Nephron (organoid): Measurements from ENCODE around the gene EPB41L4B.
A peak's percentile ranks its signal among the peaks of the same experiment; 100 is the strongest.

Experiments
- H3K27ac Mint-ChIP-seq, 3 experiments: 2 replicates each; pipeline ENCODE4 v1.8.0; 2020; ENCODE audit warnings: mixed read lengths in 3 of 3, mild to moderate bottlenecking in 2 of 3, moderate library complexity in 1 of 3
- H3K27me3 Mint-ChIP-seq: 2 replicates; pipeline ENCODE4 v1.8.0; 2021; ENCODE audit warnings: low read depth, mild to moderate bottlenecking, moderate library complexity, mixed read lengths
- H3K36me3 Mint-ChIP-seq: 2 replicates; pipeline ENCODE4 v1.8.0; 2020; ENCODE audit warnings: low read depth, mixed read lengths
- H3K4me1 Mint-ChIP-seq: 2 replicates; pipeline ENCODE4 v1.8.0; 2020; ENCODE audit warnings: mixed read lengths
- H3K4me3 Mint-ChIP-seq, 3 experiments: 2 replicates each; pipeline ENCODE4 v1.8.0; 2020; ENCODE audit warnings: mild to moderate bottlenecking in 3 of 3, mixed read lengths in 3 of 3, moderate library complexity in 2 of 3
- H3K9me3 Mint-ChIP-seq: 2 replicates; pipeline ENCODE4 v1.8.0; 2020; ENCODE audit warnings: mixed read lengths
- TF ChIP-seq, protein P1 (sequence below), 3 experiments: fragments of 200-600 bp; sonication (generic); IDR thresholded peaks; one replicate each; pipeline ENCODE4 v1.5.0; 2021; ENCODE audit warnings: antibody characterized with exemption in 3 of 3; ENCODE audit not compliant: unreplicated experiment in 3 of 3

EPB41L4B gene

DNA sequence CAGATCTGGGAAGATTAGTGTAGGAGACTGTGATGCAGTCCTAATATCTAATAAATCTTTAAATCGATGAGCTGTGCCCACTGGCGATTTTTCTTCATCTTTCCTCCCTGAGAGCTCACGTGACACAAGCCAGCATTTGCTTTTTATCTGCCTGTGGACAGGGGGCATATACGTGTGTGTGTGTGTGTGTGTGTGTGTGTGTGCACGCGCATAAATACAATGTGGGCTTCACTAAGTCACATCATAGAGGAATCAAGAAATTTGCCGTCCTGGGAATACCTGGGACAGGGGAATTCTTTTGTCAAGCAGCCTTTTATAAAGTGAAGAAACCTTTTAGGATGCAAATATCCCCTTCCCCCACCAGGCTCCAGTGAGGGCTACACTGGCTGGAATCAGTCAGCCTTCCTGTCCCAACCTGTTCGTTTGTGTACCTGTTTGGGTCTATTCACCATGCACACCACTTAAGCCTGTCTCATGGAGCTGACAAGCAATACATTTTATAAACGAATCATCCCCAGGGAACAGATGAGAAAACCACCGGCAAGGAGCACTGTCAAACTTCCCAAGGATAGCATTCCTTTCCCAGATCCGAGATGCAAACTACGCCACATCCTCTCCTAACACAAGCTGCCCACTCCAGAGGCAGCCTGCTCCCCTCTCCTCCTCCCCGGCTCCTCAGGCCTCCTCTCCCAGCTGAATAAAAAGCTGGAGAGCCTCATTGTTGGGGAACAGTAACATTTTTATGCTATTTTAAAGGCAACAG lies 2.7 kb downstream of the EPB41L4B start:
- peak overlapping the region; percentile 70 to 81 (median 78) for H3K4me3 Mint-ChIP-seq
- no peaks in the 10 kb centered on the region for H3K9me3 Mint-ChIP-seq
- TF ChIP-seq, protein P1, sequence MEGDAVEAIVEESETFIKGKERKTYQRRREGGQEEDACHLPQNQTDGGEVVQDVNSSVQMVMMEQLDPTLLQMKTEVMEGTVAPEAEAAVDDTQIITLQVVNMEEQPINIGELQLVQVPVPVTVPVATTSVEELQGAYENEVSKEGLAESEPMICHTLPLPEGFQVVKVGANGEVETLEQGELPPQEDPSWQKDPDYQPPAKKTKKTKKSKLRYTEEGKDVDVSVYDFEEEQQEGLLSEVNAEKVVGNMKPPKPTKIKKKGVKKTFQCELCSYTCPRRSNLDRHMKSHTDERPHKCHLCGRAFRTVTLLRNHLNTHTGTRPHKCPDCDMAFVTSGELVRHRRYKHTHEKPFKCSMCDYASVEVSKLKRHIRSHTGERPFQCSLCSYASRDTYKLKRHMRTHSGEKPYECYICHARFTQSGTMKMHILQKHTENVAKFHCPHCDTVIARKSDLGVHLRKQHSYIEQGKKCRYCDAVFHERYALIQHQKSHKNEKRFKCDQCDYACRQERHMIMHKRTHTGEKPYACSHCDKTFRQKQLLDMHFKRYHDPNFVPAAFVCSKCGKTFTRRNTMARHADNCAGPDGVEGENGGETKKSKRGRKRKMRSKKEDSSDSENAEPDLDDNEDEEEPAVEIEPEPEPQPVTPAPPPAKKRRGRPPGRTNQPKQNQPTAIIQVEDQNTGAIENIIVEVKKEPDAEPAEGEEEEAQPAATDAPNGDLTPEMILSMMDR (IDR thresholded peaks at IDR 0.05; ENCODE audit: unreplicated experiment in 3 of 3), result no peak
- peaks cover 73% of the 10 kb centered on the region for H3K27me3 Mint-ChIP-seq
- H3K27ac Mint-ChIP-seq, result peak overlapping the region in 1 of 3 experiments; percentile 62
- H3K4me1 Mint-ChIP-seq, result peaks cover 25% of the 10 kb centered on the region
- H3K36me3 Mint-ChIP-seq, result no peaks in the 10 kb centered on the region

DNA sequence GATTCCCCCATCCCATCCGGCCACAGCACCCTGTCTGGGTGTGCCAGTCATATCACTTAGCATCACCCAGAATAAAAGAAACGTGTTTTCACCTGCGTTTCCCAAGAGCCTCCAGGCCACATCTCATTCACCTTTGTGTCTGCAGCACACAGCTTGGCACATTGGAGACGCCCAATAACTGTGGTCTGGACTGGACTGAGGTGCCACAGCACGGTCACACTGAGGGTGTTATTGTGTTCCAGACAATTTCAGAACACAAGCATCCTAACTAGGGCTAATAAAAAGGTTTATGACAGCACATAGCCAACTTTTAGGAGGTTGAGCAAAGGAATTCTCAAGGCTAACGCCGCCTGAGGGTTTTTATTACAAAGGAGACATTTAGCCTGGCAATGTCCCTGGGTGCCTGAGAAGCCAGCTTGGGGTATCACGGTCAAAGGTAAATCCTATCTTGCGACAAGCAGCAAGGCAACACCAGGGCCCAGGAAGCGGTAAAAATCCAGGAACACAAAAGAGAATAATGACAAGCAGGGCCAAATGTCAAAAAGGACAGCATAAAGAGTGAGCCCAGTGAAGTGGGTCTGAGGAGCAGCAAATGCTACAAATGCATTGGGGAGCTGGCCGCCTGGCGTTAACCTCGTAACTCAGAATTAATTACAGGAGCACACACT lies 3.4 kb downstream of the EPB41L4B start:
- H3K27ac Mint-ChIP-seq, result no peak overlapping the region
- no peaks in the 10 kb centered on the region for H3K9me3 Mint-ChIP-seq
- H3K27me3 Mint-ChIP-seq, result peaks cover 71% of the 10 kb centered on the region
- H3K36me3 Mint-ChIP-seq, result no peaks in the 10 kb centered on the region
- peaks cover 32% of the 10 kb centered on the region for H3K4me1 Mint-ChIP-seq
- TF ChIP-seq, protein P1 (IDR thresholded peaks at IDR 0.05; ENCODE audit: unreplicated experiment in 3 of 3), result no peak
- H3K4me3 Mint-ChIP-seq, result peak overlapping the region; percentile 41 to 81 (median 43)

DNA sequence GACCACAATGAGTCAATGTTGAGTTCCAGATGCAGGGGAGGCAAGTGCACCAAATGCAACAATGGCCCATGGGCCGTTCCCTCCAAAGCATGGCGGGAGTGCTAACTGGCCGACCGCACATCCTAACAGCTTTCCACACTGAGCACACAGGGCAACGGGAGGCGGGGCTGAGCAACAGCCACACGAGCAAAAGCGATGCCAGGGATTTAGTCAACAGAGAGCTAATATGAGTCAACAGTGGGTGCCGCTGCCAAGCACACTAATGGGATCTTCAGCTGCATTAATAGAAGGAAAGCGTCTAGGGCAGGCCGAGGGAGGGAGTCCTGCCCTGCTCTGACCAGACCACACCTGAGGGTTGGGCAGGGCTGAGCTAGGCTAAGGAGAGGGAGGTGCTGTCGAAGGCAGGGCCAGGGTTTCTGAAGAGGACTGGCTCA lies 4.6 kb downstream of the EPB41L4B start:
- peaks cover 41% of the 10 kb centered on the region for H3K4me1 Mint-ChIP-seq
- TF ChIP-seq, protein P1 (IDR thresholded peaks at IDR 0.05; ENCODE audit: unreplicated experiment in 3 of 3), result no peak
- H3K27ac Mint-ChIP-seq, result peak overlapping the region in 1 of 3 experiments; percentile 31
- H3K4me3 Mint-ChIP-seq, result peak overlapping the region; percentile 2 to 23 (median 8)
- H3K27me3 Mint-ChIP-seq, result peaks cover 59% of the 10 kb centered on the region
- H3K9me3 Mint-ChIP-seq, result no peaks in the 10 kb centered on the region
- H3K36me3 Mint-ChIP-seq, result no peaks in the 10 kb centered on the region

DNA sequence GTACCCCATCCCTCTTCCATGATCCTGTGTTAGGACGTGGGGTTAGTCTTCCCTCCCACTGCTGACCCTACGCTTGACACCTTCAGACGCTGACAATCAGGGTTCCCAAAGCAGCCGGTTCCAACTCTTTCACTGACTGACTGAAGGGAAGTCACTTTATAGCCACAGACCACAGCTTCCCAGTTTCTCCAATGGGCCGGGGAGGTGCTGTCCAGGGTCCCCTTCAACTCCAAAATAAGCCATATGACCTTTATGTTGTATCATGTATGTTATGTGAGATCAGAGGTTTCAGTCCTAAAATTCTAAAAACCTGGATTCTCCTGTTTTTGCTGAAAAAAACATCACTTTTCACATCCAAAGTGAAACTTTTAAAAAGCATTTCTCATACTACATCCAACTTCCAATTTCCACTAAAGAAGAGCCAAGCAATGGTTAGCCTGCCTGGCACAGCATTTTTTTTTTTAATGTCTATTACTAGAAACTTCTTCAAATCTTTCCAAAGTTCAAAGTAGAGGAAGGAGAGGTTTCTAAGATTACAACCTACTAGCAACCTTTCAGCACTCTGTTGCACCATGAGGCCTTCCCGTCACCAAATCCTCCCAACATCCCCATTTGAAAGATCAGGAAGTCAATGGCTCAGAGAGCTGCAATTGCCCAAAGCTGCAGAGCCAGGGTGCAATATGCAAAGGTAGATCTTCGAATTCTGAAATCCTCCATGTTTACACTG lies 5.2 kb downstream of the EPB41L4B start:
- TF ChIP-seq, protein P1 (IDR thresholded peaks at IDR 0.05; ENCODE audit: unreplicated experiment in 3 of 3), result no peak
- H3K9me3 Mint-ChIP-seq, result no peaks in the 10 kb centered on the region
- H3K27ac Mint-ChIP-seq, result peak overlapping the region in 1 of 3 experiments; percentile 84

DNA sequence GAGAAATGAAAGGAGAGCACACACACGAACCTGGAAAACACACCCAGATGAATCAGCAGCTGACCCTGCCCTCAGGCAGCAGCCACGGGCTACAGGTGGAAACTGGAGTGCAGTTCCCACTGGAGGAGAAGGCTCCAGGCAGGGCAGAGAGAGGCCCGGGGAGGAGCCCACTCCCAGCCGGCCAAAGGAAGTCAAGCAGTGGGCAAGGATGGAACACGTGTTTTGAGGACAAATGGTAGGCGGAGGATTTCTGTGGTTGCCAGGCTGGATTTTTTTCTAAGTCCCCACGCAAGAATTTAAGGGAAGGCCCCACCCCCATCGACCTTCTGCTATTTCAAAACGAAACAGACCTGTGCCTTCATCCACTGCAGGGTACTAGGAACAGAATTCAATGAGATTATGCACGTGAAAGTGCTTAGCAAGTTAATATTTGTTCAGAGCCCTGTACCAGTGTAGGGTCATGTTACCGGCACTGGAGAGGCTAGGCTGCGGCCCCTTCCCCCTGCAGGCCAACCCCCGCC lies 6.8 kb downstream of the EPB41L4B start:
- H3K36me3 Mint-ChIP-seq, result no peaks in the 10 kb centered on the region
- TF ChIP-seq, protein P1 (IDR thresholded peaks at IDR 0.05; ENCODE audit: unreplicated experiment in 3 of 3), result no peak
- peaks cover 58% of the 10 kb centered on the region for H3K4me1 Mint-ChIP-seq
- H3K27me3 Mint-ChIP-seq, result peaks cover 58% of the 10 kb centered on the region
- H3K9me3 Mint-ChIP-seq, result no peaks in the 10 kb centered on the region
- no peak overlapping the region for H3K4me3 Mint-ChIP-seq
- peak overlapping the region in 1 of 3 experiments; percentile 84 for H3K27ac Mint-ChIP-seq

More for the DNA sequence above, 5.2 kb downstream of the EPB41L4B start:
- Mint-ChIP-seq H3K4me1 (peaks cover 44% of the 10 kb centered on the region), H3K36me3 (no peaks in the 10 kb centered on the region), H3K4me3 (no peak overlapping the region), H3K27me3 (peaks cover 55% of the 10 kb centered on the region)
